Activated CD4-positive, alpha-beta T cell treated with anti-CD3 and anti-CD28 coated beads, Interleukin-10, Interleukin-2, amounts not matched to agents 100 ng/mL and 50 ng/mL, durations not matched to agents 16 hours and 8 hours (primary cell): ENCODE data around the gene BDKRB2.
"Not testable (repeated sequence)": the region's sequence is repeated elsewhere in the genome, so short reads cannot be mapped to it uniquely, and the experiment has no call there.

Experiments
- DNase-seq: peaks from one replicate; pipeline ENCODE4 v3.0.0-alpha.2; 2020

BDKRB2 gene

DNA sequence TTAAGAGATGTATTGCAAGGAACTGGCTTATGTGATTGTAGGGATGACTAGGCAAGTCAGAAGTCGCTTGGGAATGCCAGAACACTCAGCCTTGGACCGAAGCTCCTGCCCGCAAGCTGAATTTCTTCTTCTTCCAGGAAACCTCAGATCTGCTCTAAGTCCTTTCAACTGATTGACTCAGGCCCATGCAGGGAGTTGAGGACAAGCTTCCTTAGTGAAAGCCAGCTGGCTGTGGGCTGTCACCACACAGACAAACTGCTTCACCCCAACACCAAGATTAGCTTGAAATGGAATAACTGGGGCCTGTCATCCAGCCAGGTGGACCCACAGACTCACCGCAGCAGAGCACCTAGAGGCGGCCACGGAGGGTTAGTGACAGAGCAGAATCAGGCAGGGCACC is 24.7 kb downstream of the BDKRB2 start:
- DNase-seq, result no peak

DNA sequence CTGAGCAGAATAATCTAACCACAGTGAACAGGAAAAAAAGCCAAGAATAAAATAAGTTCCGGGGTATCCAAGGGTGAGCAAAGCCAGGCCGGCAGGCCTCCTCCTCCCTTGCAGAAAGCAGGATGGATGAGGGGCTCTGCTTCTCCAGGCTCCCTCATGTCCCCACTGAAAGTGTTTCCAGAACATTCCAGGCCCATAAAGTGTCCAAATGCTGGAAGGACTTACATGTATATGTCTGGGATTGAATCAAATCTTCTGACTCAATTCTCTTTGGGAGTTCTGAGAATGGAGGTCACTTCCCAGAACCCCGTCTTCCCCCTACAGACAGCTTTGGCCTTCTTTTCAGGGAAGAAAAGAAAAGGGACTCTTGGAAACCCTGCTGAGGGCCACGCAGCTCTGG is 26.4 kb downstream of the BDKRB2 start:
- DNase-seq, result no peak

DNA sequence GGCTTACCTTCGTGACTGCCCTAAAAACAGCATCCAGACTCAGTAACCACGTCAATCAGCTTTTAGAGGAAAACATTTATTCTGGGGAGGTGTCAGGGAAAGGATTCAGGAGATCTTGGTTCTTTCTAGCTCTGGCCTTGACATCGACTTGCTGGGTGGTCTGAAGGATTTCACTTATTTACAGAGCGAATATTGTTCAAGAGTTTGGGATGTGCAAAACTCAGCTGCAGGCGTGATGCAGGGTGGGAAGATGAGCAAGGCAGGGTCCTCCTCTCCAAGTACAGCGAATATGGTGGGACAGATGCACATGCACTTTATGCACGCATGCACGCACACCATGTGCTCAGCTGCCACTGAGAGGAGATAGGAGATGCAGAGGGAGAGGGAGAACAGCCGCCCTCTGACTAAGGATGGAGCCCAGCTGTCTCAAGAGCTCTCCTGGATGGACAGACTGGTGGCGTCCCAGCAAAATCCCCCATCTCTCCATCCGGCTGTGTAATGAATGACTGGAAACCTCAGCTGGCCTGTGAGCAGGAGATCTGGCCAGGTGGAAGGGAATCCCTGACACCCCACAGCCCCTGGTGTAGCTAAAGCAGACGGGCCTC is 27.0 kb downstream of the BDKRB2 start:
- DNase-seq, result no peak

DNA sequence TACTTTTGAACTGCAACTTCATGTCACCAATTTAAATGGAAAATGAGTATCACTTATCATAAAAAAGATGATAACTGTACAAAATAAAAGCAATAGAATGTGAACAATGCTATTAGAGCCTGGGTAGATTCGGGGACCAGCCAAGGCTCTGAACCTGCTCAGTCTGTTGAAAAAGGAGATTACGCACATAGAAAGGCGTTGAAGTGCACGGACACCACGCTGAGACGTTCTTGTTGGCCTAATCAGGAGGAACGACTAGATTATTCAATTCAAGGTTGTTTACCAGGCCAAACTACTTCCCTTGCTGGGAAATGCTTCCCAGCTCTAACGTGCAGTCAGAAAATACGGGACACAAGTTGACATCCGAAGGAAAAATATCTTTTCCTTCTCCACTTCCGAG is 27.9 kb downstream of the BDKRB2 start:
- no peak for DNase-seq

DNA sequence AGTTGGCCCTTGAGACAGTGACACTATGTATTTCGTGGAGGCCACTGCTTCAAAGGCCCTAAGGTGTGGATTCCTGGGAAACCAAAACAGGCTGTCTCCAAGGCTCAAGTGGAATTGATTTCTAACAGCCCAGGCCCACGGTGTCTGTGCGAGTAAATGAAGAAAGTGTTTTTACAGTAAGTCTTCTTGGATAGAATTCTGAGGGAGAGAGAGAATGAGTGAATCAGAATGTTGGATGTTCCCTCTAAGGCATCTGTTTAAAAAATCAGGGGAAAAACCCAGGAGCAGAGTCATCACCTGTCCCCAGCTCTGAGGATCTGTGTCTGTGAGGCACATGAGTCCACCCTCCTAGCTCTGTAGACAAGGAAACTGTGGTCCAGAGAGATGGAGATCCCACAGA is 29.0 kb downstream of the BDKRB2 start:
- no peak for DNase-seq

DNA sequence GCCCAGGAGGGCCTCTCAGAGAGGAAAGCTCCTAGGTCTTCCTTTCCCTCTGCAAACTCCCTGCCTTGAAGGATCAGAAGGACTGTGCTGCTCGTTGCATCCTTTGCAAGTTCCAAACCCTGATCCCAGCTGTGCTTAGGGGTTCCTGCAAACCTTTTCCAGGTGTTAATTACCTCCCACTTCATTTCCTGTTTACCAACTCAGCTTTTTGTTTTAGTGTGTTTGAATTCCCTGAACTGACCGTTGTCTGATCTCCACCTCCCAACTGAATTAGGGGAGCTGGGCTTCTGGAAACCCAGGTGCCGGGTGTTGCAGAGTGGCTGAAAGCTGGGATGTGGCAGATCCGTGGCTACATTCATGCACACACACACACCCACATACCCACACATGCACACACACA is 30.8 kb downstream of the BDKRB2 start:
- no peak for DNase-seq

DNA sequence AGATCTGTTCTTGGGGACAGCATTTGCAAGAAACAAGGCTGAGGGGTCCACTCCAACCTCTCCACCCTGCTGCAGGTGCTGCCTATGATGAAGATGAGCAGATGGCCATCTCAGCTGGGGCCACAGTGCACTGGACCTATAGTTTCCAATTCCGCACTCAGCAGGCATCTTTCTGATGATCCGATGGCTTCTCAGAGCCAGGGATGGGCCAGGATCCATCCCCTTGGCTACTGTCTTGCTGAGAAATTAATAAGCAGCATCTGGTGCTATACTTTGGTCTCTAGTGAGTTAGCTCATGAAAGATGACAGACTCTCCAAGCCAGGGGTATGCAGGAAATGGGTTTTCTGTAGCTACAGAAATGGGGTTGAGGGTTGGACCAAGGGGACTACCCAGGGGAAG is 33.0 kb downstream of the BDKRB2 start:
- DNase-seq, result no peak

DNA sequence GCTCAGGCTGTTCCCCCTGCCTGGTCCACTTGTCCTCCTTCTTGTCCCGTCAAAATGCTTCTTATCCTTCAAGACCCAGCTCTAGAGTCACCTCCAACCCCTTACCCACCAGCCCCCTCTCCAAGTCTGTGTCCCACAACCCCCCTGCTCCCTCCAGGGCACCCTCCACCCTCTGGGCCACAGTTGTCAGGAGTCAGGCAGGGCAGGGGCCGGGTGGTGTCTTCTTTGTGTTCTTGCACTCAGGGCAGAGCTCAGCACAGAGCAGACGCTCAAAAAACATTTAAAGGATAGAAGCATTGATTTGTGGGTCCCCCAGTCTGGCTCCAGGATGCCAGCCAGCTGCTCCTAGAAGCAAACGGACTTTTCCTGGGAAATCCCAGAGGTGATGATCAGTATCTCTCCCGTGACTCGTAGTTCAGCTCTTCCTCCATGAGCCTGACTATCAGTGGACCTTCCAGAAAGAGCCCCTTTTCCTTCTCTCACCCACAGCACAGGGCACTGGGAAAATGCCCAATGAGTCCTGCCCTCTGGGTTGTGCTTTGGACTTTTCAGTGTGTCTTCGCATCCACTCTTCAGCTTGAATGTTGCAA is 34.1 kb downstream of the BDKRB2 start:
- DNase-seq, result no peak

DNA sequence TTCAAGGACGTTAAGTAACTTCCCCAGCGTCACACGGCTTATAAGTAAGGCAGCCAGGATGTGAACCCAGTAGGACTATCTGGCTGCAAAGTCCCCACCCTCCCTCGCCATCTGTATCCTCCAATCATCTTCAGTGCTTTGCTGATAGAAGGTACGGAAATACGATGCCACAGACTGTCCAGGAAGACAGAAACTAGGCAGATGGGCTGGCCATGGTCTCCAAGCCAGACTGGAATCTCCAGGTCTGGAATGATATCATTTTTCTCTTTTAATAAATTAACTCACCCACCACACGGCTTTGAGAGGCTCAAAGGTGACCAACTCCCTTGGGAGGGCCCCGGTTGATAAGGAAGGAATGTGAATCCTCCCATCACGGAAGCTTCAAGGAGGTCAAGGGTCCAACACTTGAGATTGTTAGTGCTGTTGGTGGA is 35.1 kb downstream of the BDKRB2 start:
- no peak for DNase-seq

DNA sequence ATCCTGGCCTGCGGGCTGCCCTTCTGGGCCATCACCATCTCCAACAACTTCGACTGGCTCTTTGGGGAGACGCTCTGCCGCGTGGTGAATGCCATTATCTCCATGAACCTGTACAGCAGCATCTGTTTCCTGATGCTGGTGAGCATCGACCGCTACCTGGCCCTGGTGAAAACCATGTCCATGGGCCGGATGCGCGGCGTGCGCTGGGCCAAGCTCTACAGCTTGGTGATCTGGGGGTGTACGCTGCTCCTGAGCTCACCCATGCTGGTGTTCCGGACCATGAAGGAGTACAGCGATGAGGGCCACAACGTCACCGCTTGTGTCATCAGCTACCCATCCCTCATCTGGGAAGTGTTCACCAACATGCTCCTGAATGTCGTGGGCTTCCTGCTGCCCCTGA is 36.0 kb downstream of the BDKRB2 start:
- DNase-seq, result no peak

DNA sequence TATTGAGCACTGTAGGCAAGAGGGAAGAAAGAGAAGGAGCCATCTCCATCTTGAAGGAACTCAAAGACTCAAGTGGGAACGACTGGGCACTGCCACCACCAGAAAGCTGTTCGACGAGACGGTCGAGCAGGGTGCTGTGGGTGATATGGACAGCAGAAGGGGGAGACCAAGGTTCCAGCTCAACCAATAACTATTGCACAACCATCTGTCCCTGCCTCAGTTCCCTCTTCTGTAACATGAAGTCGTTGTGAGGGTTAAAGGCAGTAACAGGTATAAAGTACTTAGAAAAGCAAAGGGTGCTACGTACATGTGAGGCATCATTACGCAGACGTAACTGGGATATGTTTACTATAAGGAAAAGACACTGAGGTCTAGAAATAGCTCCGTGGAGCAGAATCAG is 37.5 kb downstream of the BDKRB2 start:
- DNase-seq, result no peak

DNA sequence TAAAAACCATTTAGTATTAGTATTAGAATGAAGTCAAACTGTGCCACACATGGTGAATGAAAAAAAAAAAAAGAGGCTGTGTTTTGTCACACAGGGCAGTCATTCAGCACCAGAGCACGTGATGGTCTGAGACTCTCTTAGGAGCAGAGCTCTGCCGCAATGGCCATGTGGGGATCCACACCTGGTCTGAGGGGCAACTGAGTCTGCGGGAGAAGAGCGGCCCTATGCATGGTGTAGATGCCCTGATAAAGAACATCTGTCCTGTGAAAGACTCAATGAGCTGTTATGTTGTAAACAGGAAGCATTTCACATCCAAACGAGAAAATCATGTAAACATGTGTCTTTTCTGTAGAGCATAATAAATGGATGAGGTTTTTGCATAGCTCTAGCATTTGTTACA is 39.1 kb downstream of the BDKRB2 start:
- DNase-seq, result no peak

DNA sequence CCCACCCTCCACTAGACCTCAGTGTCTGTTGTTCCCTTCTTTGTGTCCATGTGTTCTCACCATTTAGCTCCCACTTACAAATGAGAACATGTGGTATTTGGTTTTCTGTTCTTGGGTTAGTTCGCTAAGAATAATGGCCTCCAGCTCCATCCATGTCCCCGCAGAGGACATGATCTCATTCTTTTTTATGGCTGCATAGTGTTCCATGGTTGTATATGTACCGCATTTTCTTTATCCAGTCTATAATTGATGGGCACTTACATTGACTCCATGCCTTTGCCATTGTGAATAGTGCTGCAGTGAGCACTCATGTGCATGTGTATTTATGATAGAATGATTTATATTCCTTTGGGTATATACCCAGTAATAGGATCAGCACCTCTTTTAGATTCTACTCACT is 40.4 kb downstream of the BDKRB2 start:
- DNase-seq, result not testable (repeated sequence)

DNA sequence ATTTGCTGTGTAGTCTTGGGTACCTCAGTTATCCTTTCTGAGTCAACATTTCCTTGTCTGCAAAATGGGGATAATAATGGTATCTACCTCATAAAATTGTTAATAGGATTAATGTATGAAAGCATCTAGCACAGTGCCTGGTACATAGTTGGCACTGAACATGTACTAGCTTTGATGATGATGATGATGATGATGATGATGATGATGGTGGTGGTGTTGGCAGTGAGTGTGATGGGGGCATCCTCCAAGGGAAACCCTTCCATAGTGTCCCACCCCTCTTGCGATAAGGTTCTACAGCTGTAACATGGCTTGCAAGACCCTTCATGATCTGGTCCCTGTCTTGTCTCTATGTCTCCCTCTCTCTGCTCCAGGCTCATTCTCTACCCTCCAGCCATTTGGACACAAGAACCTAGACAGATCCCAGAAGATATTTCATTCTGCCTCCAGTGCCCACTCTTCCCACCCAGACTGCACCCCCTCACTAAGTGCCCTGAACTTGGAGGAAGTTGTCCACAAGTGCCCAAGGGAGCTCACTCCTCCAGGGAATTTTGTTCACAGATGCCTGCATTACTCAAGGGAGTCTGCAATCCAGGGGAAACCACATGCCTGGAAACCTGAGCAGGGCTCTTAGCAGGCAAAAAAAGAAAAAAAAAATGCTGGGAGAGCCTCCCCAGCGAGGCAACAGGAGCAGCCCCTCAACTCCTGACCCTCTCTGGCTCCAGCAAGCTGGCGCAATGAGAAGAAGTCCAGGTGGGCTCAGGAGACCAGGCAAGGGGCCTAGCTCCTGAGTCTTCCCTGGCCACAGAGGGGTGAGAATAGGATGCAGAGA is 41.3 kb downstream of the BDKRB2 start:
- DNase-seq, result no peak

DNA sequence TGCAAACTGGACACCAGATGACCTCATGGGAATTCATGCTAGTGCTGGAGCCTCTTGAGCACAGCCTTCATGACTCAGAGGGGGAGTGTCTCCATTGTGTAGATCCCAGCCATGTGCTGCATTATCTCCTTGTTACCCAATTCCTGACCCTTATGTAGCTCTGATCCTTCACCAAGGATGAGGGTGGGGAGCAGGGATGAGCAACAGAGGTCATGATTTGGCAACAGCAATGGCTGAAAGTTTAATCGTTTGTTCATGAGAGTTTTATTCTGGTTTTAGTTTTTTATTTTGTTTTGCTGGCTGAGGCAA is 41.9 kb downstream of the BDKRB2 start:
- DNase-seq, result no peak

DNA sequence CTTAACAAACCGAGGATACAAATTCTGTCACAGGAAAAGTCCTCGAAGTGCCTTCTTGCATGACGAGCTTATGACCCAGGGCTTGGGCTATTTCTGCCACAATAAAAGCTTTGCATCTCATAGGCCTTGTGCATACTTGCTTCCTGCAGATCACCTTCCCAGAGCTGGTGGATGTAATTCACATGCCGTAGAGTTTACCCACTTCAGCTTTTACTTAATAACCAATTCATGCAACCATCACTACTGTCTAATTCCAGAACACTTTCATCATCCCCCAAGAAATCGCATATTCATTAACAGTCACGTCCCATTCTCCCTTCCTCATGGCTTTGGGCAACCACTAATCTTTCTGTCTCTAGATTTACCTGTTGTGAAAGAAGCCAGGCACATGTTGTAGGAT is 42.4 kb downstream of the BDKRB2 start:
- DNase-seq, result no peak

DNA sequence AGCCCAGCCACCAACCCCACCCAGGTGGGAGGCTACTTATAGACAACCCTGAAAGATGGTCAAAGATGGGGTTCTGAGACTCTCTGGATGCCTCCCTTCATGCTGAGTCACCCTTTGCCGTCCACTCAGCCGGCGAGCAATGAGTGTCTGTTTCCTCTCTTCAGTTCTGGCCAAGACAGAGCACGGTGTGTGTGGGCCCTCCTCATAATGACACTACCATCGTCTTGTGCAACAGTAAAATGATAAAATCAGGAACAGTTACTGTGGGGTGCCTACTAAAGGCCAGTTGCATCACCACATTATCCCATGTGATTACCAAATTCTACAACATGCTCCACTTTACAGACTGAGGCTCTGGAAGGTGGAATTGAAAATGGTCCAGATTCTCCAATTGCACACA is 44.4 kb downstream of the BDKRB2 start:
- DNase-seq, result no peak

DNA sequence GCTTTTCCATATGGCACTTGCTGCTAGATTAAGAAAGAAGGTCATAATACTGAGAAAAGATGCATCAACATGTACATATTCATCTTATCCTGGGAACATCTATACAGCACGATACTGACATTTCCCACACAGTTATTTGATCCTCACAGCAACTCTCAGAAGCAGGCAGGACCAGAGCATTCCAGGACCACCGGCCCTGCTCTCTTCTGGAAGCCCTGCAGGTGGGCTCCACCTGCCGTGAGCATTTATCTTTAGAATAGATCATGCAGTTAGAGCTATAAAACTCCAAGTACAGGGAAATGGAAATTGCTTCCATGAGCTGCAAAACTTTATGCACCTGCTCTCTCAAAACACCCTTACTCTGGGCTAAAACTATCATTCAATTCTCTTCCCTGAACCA is 45.8 kb downstream of the BDKRB2 start:
- no peak for DNase-seq

DNA sequence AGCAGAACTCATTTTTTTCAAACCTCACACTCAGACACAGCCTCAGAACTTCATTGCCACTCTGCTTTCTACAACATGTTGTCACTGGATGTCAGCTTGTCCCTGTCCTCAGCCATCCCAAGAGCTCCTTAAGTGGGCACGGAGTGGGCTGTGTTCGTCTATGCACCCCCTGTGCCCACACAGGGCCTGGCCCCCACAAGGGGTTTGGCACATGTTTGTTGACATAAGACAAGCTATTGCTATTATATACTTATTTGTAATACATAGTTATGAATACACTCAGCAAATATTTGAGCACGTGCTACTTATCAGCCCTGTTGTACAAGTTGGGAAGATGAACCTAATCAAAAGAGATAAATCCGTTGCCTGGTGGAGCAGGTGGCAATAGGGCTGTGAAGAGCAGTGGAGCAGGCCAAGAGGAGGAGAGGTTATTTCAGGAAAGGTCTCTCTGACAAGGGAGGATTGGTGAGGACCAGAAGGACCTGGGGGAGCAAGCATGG is 47.1 kb downstream of the BDKRB2 start:
- DNase-seq, result no peak

DNA sequence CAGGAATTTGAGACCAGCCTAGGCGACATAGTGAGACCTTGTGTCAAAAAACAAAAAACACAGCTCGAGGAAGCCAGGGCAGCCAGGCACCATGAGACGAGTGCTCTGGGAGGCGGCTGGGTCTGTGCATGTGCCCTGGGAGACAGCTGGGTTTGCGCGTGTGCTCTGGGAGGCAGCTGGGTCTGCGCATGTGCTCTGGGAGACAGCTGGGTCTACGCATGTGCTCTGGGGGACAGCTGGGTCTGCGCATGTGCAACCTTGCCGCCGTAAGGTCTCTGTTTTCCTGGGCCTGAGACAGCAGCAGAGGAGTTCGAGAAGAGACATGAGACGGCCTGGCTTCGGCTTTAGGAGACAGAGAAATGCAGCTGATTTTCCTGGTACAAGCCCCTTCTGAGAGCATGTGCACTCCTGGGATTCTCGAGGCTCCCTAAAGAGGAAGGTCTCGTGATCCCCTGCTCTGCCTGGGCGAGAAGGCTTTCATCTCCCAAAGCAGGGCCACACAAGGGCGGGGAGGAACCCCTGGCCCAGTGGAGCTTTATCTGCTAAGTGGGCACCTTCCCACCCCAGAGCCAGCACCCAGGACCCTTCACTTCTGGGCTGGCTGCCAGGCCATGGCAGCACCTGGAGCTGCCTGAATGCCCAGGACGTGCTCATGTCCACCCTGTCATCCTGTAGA is 47.8 kb downstream of the BDKRB2 start:
- DNase-seq, result no peak

DNA sequence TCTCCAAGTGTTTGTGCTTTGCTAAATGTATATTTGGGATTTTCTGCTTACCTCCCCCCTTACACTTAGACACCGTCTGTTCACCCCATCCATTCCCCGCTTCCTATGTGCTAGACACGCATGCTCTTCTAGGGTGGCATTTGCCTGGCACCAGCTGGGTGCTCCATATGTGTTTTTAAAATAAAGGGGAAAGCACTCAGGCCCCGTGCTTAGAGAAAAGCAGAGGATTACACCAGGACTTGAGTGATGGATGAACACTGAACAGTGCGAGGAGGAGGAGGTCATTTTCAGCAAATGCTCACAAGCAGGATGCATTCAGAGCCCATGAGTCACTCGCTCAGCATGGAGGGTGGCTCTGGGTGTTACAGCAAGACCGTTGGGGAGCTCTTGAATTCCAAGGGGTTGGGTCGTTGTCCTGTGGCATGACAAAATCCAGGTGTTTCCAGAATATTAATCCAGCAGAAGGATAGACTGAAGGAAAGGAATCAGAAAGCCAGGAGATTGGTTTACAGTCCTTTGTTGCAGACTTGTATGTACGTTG is 48.4 kb downstream of the BDKRB2 start:
- no peak for DNase-seq

DNA sequence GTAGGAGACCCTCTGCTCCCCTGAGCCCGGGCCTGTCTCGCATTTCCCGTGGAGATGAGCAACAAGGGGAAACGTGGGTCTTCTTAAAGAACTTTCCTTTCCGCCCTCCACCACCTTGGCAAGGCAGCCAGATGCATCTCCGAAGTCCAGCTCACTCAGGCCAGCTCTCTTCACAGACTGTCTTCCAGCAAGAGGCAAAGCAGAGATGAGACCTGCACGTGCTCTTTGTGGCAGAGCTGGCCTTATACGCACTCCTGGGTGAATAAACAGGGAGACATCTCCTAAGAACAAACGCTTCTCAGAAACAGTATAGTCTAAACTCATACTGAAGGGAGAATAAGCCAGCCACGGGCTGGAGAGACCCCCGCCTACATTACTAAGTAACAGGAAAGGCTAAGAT is 50.0 kb downstream of the BDKRB2 start:
- no peak for DNase-seq

DNA sequence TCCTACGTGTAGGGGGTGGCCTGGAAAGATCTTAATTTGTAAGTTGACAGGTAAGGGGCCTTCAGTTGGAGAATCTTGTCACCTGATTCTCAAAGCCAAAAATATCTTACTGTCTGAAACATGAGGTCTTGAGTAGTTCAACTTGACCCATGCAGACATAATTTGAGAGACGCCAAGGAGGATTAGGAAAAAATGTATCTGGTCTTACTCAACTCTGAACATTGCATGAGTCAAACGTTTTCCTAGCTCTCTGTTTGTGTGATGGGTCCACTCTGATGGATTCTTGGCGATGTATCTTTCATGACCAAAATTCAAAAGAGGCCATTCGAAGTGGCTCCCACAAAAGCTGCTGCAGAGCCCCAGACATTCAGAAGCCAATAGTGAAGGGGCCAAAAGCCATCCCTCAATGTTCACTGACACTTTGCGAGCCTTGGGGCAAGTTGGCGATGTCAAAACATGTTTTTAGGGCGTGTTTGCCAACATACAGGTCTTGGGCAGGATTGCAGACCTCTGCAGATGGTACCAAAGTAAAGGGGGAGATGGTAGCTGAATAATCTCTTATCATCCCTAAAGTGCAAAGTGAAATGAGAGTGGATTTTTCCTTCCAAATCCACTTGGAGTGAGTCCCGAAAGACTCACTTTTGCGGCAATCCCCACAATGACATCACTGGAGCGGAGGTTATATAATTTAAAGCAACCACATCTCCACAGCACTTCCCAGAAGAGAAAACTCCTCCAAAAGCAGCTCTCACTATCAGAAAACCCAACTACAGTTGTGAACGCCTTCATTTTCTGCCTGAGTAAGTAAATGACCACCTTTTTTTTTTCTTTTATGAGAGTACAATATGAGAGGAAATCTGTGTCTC is 51.1 kb downstream of the BDKRB2 start, which contains the start of gene BDKRB1:
TSS of gene BDKRB1 (plus strand) at position 710 of the 866 bp plus-strand sequence. CDS start 7,473 bp downstream, outside the sequence.
- DNase-seq, result no peak
